Loucy (cell line): ENCODE results near the gene CHST2.

Source experiments
- EZH2phosphoT487 ChIP-seq: fragments of 200-600 bp; IDR thresholded peaks from 2 replicates; pipeline ENCODE4 v1.6.1; 2018; ENCODE audit warnings: antibody characterized with exemption, mild to moderate bottlenecking, moderate library complexity, borderline replicate concordance
- TF ChIP-seq, protein P1 (sequence below): fragments of 200-600 bp; sonication (generic); conservative IDR thresholded peaks from 2 replicates; pipeline ENCODE4 v1.5.1; 2014; ENCODE audit warnings: mild to moderate bottlenecking, antibody characterized with exemption, low read length

DNA sequence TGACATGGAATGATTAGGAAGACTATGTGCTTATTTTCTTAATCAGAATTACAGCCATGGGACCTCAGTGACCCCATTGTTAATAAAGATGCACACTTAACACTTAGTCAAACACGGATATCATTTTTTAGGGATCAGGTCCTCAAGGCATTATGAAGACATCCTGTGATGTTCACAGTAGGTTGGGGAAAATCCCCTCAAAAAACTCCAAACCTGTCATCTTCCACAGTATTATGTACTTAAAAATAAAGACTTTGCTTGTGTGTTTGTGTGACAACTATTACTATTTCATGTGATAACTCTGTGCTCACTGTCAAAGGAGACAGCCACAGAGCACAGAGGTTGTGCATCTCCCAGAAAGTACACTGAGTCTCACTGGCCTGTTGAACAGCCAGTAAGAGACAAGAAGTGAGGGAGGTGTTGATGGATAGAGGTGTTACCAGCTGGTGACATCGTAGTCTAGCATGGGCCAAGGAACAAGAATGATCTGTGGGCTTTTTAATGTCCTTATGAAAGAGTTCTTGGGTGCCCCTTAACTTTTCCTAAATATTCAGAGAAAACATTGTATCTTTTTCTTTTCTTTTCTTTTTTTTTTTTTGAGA is 18.0 kb downstream of the CHST2 start:
- TF ChIP-seq, protein P1, sequence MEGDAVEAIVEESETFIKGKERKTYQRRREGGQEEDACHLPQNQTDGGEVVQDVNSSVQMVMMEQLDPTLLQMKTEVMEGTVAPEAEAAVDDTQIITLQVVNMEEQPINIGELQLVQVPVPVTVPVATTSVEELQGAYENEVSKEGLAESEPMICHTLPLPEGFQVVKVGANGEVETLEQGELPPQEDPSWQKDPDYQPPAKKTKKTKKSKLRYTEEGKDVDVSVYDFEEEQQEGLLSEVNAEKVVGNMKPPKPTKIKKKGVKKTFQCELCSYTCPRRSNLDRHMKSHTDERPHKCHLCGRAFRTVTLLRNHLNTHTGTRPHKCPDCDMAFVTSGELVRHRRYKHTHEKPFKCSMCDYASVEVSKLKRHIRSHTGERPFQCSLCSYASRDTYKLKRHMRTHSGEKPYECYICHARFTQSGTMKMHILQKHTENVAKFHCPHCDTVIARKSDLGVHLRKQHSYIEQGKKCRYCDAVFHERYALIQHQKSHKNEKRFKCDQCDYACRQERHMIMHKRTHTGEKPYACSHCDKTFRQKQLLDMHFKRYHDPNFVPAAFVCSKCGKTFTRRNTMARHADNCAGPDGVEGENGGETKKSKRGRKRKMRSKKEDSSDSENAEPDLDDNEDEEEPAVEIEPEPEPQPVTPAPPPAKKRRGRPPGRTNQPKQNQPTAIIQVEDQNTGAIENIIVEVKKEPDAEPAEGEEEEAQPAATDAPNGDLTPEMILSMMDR, result no peak
- no peak for TF ChIP-seq EZH2phosphoT487
